ELF-1 (cell line): ENCODE data around the gene SF3A1.
"Not testable (repeated sequence)": the region's sequence is repeated elsewhere in the genome, so short reads cannot be mapped to it uniquely, and the experiment has no call there.

ENCODE experiments used
- DNase-seq: peaks from one replicate; pipeline ENCODE4 v3.0.0-alpha.2; 2016; ENCODE audit warnings: low read depth, low spot score

The SF3A1 gene

GRCh38 chr22:30348404-30348803 is 8.3 kb downstream of the SF3A1 start:
- no peak for DNase-seq

DNA sequence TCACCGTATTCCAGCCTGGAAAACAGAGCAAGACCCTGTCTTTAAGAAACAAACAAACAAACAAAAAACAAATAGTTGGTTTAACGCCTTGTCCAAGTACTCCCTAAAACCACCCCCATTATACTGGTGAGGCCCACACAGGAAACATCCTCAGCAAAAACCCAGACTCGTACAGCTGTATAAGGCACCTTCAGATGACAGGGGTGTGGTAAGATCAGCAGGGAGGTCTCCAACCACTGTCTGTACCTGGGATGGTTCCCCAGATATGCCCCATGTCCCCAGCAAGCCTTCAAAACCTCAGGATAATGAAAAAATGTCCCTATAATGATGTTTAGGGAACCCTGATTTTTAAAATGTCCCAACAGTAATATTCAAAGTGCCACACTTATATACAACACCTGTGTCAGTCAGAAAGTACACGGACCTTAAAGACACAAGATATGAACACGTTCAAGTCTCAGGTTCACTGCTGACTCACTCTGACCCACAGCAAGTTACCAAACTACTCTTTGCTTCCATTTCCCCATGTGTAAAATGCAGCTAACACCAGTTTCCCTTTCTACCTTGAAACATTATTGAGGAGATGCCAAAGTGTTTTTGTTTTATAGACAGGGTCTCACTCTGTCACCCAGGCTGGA is 9.3 kb downstream of the SF3A1 start:
- no peak for DNase-seq

DNA sequence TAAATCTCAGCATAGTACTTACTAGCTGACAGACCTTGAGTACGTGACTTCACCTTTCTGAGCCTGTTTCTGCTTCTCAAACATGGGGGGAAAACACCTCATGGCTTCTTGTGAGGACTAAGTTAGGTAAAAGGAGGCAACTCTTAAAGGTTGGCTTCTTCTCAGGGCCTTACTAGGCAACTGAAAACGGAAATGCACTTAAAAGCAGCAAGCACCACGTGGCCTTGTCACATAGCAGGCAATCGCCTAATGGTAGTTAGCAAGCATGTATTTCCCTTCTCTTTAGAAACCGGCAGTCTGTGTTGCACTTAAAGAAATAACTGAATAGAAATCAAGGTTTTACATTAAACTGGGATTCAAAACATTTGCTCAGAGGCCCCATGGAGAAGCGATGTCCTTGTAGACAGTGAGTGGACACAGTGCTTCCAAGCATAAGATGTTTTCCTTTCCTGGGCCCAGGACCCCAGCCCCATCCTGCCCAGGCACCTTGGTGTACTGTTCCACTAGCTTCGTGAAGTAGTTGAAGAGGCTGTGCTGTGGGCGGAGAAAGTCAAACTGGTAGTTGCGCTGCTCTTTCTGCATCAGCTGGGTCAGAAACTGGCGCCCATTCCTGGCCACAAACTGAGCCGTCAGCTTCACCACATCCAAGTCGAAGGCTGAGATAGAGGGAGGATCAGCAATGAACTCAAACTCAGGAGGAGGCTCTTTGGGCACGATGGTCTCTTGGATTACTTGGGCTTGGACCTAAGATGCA is 12.1 kb downstream of the SF3A1 start:
- DNase-seq, result no peak

DNA sequence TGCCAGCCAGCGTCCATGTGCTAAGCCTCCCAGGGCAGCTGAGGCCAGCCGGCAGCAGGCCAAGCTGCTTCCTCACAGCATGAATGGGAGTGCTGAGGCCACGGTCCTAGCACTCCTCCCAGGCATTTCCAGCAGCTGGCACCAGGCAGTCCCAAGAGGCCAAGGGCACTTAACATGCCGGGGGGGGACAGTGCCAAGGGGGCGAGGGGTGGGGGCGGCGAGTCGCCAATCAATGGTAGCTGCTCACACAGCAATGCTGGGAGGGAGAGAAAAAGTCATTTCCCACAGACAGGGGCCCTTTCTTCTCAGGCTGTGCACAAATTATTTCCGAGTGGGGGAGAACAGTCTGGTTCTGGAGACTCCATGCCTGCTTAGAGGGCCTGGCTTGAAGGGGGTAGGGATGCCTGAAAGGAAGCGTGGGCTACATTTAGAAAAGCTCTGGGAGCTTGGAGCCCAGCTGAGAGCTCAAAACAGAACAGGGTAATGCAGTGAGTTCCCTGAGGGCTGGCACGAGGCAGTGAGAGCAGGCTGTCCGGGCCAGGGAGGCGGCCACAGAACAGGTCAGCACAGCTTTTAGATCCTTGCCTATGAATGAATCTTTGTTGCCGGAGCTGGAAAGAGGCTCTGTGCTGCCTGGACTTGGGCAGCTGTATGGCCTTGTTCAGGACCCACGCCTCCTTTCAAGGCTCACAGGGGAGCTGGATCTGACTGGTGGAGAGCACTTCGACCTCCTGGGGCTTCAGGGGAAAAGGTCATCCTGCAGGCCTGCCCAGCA is 15.6 kb downstream of the SF3A1 start:
- no peak for DNase-seq

DNA sequence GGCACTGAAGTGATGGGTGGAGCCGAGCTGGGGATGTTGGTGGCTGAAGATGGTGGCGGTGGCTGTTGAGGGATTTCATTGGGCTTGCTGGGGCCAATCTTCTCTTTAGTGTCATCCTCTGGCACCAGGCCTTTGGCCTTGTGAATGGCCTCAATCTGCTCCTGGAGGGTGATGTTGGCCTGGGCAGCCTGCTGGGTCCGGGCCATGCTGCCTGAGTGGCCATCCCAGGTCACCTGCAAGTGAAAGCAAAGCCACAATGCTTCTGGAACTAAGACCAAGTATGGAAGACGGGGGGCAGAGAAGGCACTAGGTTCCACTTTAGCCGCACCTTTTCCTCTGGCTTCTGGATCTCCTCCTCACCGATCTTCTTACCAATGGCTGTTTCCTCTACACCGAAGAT is 17.9 kb downstream of the SF3A1 start:
- DNase-seq, result no peak

- DNase-seq, result not testable (repeated sequence)
Measured at GRCh38 chr22:30338341-30338740, 18.4 kb downstream of the SF3A1 start.

DNA sequence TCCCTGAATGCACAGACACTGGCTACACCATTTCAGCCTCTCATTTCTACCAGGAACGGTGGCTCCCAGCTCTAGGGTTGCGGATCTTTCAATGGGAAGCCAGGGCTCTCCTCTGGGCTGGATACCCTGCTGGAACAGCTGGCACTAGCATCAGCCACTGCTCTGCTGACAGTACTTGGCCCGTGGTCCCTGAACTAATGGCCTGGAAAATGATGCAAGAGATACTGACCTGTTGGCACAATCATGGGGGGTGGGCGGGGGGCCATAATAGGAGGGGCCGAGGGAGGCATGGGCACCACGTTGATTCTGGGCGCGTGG is 19.3 kb downstream of the SF3A1 start:
- DNase-seq, result no peak

DNA sequence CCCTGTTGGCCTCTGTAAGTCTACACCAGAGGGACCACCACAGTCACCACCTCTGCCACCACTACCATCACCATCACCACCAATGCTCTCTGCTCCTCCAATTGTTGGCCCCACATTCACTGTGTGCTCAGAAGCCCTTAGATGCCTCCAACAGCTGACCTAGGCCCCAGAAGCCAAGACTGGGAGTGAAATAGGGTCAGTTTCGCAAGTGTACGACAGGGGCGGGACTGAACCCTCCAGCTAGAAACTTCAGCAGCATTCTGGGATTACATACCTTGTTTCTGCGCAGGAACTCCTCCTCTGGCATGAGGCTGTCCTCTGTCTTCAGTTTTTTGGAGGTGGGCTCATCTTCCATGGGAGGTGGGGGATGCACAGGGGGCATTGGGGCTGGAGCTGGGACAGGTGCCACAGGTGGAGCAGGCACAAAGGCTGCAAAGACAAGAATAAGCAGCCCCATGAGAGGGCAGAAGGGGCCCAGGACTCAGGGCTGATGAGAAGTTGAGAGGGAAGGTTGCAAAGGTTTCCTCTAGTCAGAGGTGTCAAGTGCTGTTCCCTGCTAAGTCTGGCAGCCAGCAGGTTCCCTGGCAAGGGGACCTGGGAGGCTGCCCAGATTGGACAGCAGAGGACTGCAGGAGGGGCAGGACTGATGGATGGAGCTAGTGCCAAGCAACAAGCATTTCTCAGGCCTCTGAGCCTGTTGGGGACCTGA is 19.8 kb downstream of the SF3A1 start:
- DNase-seq, result no peak

- DNase-seq, result no peak
Measured at GRCh38 chr22:30335236-30335635, 21.5 kb downstream of the SF3A1 start.

GRCh38 chr22:30334646-30335045 is 22.0 kb downstream of the SF3A1 start:
- DNase-seq, result no peak

- no peak for DNase-seq
Measured at GRCh38 chr22:30333707-30334087, 23.0 kb downstream of the SF3A1 start.

- DNase-seq, result no peak
Measured at GRCh38 chr22:30332994-30333706, 23.5 kb downstream of the SF3A1 start.

DNA sequence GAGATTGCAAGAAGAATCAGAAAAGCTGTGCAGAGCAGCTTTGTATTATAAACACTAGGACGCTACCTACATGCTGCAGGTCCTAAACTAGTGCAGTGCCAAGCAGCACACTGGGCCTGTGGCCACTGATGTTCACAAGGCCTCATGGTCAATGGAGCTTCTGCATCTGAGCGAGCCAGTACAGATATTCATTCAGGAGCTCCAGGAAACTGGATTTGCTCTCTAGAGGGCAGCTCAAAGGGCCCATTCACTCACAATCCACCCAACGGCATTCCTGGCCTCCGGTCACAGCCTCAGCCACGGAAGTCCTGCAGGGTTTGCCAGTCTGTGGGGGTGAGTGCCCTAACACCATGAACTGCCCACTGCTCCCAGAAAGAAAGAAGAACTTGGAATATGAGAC is 24.1 kb downstream of the SF3A1 start:
- DNase-seq, result no peak

- DNase-seq, result peak; percentile 77
Measured at GRCh38 chr22:30328466-30329049, 28.1 kb downstream of the SF3A1 start.

DNA sequence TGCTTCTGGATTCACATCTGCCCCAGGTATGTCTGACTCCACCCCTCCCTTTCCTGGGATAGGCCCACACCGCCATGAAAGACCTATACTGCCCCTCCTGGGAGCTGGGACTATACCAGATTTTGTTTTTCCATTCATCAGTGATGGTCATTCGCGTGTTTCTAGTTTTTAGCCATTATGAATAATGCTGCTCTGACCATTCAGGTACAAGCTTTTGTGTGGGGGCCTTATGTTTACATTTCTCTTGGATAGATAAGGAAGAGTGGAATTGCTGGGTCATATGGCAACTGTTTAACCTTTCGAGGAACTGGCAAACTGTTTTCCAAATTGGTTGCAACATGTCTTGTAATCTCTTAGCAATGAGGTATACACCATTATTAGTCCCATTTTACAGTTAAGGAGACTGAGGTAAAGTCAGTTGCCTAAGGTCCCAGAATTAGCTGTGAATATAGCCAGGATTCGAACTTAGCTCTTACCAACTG is 28.8 kb downstream of the SF3A1 start:
- DNase-seq, result peak; percentile 12

- DNase-seq, result peak; percentile 94
Measured at GRCh38 chr22:30326706-30327362, 29.9 kb downstream of the SF3A1 start, which contains the start of gene TBC1D10A. TBC1D10A (minus strand) TSS chr22:30326941; CDS start chr22:30326881, 60 bp downstream.

- no peak for DNase-seq
Measured at GRCh38 chr22:30326255-30326705, 30.4 kb downstream of the SF3A1 start.

DNA sequence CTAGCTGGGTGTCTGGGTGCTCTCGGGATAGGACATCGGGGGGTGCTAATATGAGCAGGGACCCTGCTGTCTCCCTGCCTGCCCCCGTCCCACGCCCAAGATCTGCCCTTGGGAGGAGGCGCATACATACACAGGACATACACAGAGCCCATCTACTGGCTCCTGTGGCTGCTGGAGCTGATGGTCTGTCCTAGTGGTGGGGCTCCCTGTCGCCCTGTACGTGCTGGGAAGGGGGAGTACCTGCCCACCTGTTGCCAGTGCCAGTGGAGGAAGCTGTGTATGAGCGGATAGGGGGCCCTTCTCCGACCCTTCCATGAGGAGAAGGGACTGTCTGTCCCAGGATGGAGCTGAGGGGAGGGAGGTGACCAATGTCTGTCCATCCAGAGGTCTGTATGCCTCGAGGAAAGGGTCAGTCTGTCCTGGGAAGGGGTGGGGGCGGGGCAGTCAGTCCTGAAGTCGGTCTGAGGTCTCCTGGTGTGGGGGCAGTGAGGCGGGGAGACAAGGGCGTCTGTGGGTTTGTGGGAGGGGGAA is 30.9 kb downstream of the SF3A1 start:
- DNase-seq, result peak; percentile 5

DNA sequence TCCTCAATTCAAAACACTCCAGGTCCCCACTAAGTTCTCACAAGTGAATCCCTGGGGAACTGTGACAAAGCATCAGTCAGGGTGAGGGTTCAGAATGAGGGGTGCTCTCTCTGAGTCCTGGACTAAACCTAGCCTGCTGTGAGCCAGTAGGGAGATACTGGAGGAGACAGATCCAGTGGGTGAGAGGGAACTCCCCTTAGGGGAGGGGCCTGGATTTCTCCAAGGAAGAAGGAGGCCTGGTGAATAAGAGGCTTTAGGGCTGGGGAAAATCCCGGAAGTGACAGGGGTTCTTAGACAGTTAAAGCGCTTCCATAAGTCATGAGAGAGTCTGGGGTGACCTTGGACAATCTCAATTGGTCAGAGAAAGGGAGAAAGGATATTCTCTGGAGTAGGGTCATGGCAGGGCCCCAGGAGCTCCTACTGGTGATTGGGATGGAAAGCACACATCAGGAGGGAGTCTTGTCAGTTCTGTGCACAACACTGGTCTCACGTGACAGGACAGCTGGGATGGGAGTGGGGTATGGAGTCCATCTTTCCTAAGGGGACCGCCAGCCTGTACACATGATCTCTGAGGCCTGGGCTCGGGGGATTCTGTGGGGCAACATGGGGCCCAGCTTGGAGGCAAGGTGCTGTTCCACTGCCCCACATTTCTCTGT is 31.5 kb downstream of the SF3A1 start:
- DNase-seq, result peak; percentile 62
